A172 (cell line): ENCODE data around the gene TP53I3. TPM values are rescaled to one million over a fixed set of nuclear protein-coding genes. Genes with fewer than 3 reads are reported as not detected.
"Not testable (repeated sequence)": the region's sequence is repeated elsewhere in the genome, so short reads cannot be mapped to it uniquely, and the experiment has no call there.

Source experiments
- DNase-seq: peaks from one replicate; pipeline ENCODE4 v3.0.0-alpha.2; 2015; ENCODE audit warnings: low spot score
- total RNA-seq: library from RNA; depleted of rRNA; stranded (reverse); fragments of >200 nt; shearing (Covaris generic); gene quantifications from 2 replicates; pipeline ENCODE4 v1.2.3, GENCODE V29; 2014

The TP53I3 gene
- total RNA-seq, 1 experiment from 2014 or later: 64.3 TPM

GRCh38 chr2:24100732-24101131 is 16.1 kb upstream of the TP53I3 start:
- DNase-seq: not testable (repeated sequence)

GRCh38 chr2:24095171-24095677 is 10.6 kb upstream of the TP53I3 start:
- not testable (repeated sequence) for DNase-seq

GRCh38 chr2:24093270-24093669 is 8.6 kb upstream of the TP53I3 start:
- not testable (repeated sequence) for DNase-seq

DNA sequence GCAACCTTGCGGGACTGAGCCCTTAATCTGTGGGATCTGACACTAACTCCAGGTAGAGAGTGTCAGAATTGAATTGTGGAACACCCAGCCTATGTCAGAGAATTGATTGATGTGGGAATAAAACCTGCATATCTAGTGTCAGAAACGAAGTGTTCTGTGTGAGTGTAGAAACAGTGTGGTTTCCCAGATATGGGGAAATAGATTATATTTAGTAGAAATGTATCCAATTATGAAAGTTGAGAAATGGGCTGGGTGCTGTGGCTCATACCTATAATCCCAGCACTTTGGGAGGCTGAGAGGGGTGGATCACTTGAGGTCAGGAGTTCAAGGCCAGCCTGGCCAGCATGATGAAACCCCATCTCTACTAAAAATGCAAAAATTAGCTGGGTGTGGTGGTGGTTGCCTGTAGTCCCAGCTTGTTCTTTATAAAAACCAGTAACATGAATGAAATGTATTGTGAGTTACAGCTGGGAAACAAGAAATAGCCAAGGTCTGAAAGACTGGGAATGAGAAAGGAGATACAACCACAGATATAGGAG is 4.3 kb upstream of the TP53I3 start:
- DNase-seq: no peak

DNA sequence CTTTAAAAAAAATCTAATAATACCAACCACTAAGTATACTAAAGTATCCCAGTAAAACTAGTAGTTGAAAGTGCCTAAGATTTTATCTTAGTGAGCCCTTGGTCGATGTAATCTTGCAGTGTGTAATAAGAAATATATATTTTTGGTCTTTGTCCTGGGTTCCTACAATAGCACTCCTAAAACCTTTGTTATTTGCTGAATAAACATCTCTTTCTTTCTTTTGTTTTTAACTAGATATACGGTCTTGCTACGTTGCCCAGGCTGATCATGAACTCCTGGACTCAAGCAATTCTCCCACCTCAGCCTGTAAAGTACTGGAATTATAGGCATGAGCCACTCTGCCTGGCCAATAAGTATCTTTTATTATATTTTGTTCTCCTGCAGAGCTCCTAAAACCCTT is 2.4 kb upstream of the TP53I3 start:
- DNase-seq: no peak

DNA sequence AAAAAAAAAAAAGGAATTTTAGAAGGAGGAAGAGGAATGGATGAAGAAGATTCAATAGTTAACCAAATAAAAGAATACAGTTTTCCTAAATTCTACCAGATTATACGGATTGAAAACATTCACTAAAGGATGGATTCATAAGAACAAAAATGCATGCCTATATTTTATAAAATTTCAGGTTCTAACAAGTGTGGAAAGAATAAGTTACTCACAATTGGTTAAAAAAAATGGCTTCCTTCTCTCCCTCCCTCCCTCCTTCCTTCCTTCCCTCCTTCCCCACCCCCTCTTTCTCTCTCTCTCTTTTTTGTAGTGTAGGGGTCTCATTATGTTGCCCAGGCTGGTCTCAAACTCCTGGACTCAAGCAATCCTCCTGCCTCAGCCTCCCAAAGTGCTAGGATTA is 1.6 kb upstream of the TP53I3 start:
- DNase-seq: no peak

DNA sequence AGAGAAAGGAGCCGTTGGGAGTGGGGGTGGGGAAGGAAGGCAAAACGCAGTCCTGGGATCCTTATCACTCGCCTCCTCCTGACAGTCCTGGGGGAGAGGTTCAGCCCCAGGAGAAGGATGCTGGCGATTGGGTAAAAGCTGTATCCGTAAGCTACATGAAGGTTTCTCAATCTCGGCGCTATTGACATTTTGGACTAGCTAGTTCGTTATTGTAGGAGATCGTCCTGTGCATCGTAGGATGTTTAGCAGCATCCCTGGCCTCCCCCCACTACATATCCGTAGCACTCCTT is 511 bp upstream of the TP53I3 start:
- DNase-seq: no peak

- DNase-seq: peak; percentile 84
Observed at GRCh38 chr2:24083567-24084385, 858 bp downstream of the TP53I3 start.

GRCh38 chr2:24082787-24083566 is 1.7 kb downstream of the TP53I3 start:
- DNase-seq: no peak

- DNase-seq: no peak
Observed at GRCh38 chr2:24080701-24081100, 3.9 kb downstream of the TP53I3 start.

DNA sequence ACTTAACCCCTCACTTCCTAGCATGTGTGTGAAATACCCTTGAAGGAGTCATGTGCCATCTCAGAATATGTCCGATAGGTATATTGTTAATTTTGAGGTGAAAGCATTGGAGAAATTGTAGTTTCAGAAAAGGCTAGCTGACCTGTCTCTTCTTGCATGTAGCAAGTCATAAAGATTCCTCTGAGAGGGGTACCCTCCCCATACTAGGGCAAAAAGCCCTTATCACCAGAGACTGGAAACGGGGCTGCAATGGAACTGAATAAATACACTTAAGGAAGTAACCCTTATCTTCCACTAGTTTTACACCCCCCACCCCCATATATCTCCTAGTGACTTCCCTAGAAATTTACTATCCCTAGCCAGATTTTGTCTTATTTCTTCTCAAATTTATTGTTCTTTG is 6.8 kb downstream of the TP53I3 start:
- no peak for DNase-seq

- no peak for DNase-seq
Observed at GRCh38 chr2:24077535-24077877, 7.1 kb downstream of the TP53I3 start.

DNA sequence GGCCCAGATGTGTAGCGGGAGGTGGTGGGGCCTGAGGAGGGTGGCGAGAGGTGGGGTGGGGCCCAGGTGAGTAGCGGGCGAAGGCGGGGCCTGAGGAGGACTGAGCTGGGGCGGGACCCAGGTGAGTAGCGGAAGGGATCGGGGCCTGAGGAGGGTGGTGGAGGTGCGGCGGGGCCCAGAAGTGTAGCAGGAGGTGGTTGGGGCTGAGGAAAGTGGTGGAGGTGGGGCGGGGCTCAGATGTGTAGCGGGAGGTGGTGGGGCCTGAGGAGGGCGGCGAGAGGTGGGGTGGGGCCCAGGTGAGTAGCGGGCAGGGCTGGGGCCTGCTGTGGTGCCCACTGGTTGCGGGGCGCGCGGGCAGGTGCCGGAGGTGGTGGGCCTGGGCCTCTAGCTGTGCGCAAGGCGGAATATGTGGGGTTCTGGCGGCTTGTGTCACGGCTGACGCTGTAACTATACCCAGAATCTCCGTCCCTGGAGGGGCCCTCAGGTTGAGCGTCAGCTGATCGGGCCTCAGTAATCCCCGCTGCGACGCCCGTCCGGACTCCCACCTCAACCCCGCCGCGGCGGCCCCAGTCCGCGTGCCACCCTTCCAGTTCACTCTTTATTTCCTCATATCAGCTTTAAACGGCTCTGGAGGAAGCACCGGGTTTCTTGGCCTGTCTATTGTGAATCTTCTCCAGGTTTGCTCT is 7.6 kb downstream of the TP53I3 start:
- no peak for DNase-seq

DNA sequence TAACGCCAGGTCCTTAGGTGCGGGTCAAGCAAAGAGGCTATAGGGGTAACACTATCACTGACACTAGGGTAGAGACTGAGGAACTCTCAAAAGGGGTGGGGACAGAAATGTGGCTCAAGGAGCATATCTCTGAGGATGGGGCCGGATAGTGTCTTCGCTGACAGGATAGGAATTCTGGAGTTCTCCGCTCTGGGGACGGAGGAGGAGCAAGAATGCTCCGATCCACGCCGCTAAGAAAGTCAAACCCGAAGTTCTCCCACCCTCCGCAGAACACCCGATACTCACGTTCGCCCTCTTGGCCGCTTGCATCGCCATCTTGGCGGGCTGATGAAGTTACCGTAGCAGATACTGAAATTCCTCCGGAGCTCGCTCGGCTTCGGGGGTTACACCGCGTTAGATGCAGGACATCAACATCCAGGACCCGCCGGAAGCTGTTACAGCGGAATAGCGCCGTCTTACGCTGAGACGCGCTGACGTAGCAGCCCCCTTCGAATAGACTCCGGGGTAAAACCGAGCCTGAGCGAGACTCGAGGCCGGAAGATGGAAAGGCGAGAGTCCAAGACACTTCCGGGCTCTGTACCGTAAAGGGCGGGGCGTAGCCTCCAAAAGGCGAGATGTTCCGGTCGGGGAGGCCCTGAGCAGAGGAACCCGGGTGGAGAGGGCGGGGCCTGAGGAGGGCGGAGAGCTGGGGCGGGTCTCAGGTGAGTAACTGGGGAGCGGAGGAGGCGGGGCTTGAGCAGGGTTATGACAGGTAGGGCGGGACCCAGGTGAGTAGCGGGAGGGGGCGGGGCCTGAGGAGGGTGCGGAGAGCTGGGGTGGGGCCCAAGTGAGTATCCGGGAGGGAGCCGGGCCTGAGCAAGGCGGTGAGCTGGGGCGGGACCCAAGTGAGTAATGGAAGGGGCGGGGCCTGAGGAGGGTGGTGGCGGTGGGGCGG is 8.5 kb downstream of the TP53I3 start, which contains the start of gene SF3B6:
Gene SF3B6 (minus strand): TSS at position 412 of the 934 bp plus-strand sequence. CDS start 97 bp downstream, at position 315.
- peak; percentile 99 for DNase-seq

- no peak for DNase-seq
Observed at GRCh38 chr2:24075259-24075658, 9.4 kb downstream of the TP53I3 start.

- DNase-seq: no peak
Observed at GRCh38 chr2:24073816-24074215, 10.8 kb downstream of the TP53I3 start.

- no peak for DNase-seq
Observed at GRCh38 chr2:24072259-24072658, 12.4 kb downstream of the TP53I3 start.

DNA sequence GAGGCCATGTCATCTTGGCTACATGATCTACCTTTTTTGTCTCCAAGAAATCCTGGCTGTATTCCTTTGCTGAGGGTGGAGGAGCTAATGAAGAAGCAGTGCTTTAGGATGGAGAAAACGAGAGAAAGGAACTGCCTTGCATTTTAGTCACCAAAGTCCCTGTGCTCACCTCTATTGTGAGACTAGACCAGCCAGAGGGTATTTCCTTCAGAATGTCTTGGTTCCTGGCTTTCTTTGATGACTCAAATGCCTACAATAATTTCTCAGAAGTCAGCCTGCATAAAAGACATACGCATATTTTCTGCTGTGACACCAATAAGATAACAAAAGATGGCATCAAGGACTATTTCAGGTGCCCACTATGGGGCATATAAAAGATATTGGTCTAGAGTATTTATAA is 19.3 kb downstream of the TP53I3 start:
- no peak for DNase-seq

DNA sequence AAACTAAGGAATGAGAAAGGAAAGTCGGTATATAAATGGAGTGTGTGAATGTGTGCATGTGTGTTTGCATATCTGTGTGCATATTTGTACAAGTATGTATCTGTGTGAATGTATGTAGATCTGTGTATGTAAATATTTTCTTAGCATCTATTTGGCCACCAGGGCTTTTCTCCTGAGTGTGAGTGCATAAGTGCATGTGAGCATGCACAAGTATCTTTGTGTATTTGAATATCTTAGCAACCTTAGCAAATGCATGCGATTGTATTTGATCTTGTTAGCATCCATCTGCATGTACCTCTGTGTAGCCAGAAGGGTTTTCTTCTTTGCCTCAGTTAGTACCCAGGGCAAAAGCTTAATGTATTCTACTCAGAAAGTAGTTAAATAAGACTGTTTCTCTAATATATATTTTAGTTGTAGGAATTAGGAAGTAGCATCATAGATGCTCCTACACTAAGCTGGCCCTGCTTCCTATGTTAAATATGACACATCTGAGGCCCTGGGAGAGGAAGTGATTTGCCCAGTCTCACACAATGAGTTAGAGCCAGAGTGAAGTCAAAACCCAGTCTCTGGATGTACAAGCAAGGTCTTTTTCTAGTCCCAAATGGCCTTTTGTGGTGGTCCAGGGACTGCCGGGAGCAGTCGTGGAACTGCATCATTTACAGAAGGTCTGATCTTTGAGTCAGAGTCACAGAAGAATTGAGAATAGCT is 25.9 kb downstream of the TP53I3 start:
- no peak for DNase-seq

- DNase-seq: no peak
Observed at GRCh38 chr2:24055750-24056149, 28.9 kb downstream of the TP53I3 start.
